NOMO-1 (cell line): ENCODE results near the gene SCO2.
A peak's percentile ranks its signal among the peaks of the same experiment; 100 is the strongest.

Experiments used
- DNase-seq, 2 experiments: peaks; one replicate each; lab custom pipeline; 2025; ENCODE audit not compliant: unreplicated experiment in 2 of 2; lab: John Stamatoyannopoulos, UW

Gene SCO2

DNA sequence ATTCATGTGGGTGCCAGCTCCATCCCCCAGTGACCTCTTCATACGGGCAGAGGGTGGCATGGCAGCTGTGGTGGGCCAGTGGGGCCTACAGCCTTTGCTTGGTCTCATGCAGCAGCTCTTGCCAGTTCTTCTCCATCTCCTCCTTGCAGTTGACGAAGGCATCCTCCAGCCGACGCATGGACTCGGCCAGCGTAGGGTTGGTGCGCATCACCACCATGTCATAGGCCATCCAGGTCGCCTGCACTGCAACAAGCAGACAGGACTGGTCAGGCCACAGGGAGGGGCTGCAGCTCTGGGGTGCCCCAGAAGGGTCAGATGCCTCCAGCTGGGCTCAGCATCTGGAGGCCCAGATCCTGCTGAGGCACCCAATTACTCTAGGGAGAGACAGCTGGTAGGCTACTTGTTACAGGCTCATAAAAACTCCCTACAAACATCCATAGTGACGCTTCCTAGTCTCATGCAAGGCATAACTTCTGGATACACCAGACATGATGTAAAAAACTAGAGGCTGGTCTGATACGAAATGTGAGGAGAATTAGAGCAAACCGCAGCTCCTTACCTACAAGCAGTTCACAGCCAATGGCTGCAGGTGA is 25.9 kb upstream of the SCO2 start:
- no peak for DNase-seq

DNA sequence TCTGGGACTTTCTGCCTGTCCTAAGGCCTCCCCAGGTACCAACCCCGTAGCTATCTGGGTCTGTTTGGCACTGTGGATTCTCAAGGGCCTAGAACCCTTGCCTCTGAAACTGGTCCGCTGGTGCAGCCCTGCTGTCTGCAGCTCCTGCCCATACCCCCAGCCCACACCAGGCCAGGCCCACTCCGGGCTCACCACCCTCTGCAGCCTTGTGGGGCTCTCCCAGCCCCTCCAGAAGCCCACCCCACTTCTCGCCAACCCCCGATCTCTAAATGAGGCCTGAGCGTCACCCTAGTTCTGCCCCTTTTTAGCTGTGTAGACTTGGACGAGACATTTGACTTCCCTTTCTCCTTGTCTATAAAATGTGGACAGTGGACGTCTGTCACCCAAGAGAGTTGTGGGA is 25.0 kb upstream of the SCO2 start:
- no peak for DNase-seq

DNA sequence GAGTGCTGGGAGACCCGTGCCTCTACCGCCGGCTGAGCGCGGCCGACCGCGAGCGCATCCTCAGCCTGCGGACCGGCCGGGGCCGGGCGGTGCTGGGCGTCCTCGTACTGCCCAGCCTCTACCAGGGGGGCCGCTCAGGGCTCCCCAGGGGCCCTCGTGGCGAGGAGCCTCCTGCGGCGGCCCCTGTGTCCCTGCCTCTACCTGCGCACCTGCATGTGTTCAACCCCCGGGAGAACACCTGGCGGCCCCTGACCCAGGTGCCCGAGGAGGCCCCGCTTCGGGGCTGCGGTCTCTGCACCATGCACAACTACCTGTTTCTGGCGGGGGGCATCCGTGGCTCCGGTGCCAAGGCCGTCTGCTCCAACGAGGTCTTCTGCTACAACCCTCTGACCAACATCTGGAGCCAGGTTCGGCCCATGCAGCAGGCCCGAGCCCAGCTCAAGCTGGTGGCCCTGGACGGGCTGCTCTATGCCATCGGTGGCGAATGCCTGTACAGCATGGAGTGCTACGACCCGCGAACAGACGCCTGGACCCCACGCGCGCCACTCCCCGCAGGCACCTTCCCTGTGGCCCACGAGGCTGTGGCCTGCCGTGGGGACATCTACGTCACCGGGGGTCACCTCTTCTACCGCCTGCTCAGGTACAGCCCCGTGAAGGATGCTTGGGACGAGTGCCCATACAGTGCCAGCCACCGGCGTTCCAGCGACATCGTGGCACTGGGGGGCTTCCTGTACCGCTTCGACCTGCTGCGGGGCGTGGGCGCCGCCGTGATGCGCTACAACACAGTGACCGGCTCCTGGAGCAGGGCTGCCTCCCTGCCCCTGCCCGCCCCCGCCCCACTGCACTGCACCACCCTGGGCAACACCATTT is 23.8 kb upstream of the SCO2 start:
- no peak for DNase-seq

DNA sequence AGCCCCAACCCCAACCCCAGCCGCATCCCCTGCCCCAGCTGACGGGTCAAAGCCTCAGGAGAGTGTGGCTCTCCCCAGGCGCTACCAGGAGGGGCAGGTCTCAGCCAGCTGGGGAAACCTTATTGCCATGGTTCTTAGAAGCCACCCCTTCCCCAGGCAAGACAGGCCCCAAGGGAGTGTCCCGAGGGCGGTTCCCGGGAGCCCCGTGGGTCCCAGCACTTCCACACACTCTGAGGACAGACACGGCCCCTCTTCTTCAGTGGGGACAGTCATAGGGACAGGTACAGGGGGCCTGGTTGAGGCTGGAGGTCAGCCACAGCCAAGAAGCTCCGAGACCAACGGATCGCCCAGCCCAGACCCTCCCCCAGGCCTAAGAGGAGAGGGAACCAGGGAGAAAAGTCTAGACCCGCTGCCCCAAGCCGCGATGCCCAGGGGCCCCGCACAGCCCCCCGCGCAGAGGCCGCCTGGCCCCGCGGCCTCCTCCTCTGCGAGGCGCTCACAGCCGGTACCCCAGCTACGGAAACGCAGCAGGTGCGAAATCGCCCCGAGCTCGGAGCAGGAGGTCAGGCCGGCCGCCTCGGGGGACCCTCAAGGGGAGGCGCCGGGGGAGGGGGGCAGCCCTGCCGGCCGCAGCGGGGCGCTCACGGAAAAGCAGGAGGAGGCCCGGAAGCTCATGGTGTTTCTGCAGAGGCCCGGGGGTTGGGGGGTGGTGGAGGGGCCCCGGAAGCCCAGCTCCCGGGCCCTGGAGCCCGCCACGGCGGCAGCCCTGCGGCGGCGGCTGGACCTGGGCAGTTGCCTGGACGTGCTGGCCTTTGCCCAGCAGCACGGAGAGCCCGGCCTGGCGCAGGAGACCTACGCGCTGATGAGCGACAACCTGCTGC is 22.9 kb upstream of the SCO2 start:
- DNase-seq, result no peak

DNA sequence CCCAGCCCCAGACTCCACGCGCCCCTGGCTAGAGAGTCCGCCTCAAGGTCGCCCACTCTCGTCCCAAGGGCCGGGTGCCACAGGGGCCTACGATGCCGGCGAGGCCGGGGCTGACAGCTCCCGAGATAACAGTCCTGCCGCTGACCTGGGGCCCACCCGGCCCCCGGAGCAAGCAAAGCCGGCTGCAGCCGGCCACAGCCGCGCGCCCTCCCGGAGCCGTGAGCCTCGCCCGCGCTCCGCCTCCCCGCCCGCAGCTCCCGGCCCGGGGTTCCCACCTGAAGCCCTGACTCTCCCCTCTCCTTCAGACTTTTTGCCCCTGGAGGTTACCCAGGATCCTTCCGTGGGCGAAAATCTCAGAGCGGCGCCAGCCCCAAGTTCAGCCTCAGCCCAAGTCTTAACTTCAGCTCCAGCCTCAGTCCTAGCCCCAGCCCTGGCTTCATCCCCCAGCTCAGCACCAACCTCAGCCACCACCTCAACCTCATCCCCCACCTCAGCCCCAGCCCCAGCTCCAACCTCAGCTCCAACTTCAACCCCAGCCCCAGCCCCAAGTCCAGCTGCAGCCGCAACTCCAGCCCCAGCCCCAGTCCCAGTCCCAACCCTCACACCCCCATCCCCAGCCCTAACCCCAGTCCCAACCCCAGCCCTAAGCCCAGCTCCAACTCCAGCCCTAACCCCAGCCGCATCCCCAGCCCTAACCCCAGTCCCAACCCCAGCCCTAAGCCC is 22.0 kb upstream of the SCO2 start:
- DNase-seq, result no peak

DNA sequence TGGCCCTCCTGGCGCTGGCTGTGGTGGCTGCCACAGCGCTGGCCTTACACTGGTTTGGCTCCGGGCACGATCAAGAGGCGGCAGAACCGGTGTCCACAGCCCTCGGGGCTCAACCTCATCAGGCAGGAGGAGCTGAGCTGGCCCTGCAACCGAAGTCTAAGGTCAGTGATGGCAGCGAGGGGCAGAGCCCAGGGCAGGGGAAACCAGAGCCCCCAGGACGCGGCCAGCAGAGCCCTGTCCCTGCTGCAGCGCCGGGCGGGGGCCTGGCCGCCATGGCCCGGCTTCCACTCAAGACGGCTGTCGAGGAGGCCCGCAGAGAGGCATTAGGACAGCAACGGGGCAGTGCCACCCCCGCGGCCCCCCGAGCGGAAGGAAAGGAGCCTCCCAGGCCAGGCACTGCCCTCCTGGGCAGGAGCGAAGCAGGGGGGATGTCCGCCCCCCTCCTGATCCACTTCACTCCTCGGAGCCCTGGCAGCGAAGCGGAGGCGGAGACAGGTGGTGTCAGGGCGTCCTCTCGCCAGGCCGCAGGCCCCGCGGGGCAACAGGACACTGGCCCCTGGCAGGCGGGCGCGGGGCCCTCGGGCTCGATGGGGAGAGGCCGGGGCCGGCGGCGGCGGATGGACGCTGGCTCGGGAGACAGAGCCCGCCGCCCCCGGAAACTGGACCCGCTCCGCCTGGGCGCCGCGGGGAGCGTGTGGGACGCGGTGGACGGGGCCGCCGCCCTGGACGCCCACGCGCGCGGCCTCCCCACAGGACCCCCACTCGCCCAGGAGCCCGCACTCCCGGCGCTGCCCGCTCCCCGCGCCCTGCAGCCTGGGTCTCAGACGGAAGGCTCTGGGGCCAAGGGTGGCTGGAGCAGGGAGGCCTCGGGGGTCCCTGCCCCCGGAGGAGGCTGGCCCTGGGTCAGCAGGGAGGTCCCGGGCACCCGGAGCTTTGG is 21.2 kb upstream of the SCO2 start:
- no peak for DNase-seq

DNA sequence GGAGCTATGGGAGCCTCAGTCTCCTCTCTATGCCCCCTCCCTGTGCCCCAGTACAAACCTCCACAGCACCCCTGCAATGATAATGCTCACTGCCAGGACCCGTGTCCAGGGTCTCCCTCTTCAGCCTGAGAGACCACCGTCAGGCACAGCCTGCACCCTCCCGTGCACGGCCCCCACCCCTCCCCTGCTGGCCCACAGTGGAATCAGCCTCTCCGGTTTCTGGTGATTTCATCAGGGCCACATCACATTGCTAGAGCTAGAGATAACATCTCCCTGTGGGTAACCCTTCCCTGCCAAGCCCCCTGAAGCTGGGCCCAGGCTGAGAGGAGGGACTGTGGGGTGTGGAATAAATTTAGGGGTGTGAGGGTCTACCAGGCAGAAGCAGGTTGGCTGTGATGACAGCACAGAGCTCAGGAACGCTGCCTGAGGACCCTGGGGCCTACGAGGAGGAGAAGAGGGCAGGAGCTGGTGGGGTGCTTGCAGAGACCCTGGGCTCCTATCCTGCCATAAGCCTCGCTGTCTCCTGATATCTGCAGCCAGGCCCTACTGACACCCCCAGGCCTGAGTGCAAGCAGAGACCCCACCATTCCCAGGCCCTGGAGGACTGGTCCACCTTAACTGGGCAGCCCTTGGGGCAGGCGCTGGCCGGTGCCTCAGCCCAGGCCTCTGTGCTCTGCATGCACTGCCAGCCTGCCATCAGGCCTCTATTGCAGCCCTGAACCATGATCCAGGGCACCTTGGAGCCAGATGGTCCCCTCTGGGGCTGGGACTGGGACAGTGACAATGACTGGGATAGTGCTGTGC is 20.3 kb upstream of the SCO2 start, which contains the start of gene KLHDC7B:
Gene KLHDC7B, plus strand, starts transcription at position 378 of the 804 bp plus-strand sequence. Its CDS starts 345 bp downstream, at position 723.
- no peak for DNase-seq

DNA sequence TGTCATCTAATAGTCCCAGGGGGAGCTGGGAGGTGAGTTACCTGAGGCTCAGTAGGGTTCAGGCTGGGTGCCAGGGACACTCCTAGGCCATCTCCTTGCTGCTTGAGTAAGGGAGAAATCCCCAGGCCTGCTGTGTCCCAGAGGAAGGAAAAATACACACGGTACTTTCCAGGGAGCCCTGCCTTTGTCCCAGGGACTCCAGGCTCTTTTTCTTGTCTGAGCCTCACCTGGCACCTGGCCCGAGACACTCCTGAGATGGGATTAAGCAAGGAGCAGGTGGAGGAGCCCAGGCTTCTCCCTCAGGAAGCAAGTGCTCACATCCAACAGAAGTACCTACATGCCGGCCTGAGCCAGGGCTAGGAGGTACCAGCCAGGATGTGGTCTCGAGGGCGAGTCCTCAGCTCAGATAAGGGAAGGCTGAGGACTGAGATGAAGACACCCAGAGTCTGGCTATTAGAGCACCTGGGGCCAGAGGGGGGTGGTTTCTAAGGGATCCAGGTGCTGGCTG is 19.4 kb upstream of the SCO2 start:
- DNase-seq, result no peak

DNA sequence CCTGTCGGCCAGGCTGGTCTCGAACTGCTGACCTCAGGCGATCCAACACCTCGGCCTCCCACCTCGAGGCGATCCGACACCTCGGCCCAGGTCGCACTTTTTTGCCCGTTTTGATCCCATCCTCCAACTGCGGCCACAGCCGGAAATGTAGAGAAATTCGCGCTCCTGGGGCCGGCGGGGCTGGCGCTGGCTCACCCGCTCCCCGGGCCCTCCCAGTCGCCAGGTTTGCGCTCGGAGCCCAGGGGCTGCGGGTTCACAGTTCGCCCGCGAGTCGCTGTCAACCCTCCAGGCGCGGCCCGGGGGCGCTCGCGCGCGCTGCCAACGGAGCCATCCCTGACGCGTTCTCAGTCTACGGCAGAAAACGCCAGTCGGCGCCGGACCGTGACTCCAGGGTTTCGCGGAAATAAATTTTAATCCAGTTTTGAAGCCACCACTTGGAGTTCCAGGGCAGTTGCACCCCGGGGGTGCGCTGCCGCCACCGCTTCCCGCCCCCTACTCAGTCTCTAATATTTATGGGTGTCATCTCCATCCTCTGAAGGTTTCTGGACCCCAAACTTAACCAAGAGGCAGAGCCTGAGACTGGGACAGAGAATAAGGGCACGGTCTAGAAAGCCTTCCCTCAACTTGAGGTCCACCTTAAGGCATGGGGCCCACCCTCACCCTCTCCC is 18.8 kb upstream of the SCO2 start:
- DNase-seq, result peak; percentile 79 to 81

DNA sequence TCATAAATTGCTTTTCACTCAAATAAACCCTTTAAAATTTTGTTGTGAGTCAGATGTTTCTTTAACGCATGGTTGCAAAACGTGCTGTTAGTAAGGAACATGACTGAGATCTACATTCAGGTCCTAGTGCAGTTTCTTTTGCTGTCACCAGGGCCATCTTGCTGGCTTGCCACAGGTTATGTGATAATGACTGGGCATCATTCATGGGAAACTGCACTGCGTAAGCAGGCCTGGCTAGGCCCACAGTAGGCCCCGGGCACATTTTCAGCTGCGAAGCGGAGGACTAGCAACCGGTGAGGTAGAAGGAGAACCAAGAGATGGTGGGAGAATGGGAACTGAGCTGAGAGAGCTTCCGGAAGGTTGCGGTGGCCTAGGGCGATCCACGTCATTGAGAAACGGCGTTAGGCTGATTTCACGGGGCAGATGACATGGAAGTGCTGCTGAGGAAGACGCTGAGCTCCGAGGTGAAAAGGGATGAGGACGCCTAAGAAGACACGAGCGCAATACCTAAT is 17.1 kb upstream of the SCO2 start:
- peak; percentile 75 to 94 for DNase-seq

DNA sequence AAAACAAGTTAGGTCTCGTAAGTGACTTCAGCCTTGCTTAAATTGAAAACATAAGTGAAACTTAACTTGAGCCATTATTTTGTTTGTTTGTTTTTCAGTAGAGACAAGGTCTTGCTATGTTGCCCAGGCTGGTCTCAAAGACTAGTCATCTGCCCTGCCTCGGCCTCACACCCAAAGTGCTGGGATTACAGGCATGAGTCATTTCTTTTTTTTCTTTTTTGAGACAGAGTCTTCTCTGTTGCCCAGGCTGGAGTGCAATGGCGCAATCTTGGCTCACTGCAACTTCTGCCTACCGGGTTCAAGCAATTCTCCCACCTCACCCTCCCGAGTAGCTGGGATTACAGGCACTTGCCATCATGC is 16.2 kb upstream of the SCO2 start:
- DNase-seq, result peak; percentile 68 to 78

DNA sequence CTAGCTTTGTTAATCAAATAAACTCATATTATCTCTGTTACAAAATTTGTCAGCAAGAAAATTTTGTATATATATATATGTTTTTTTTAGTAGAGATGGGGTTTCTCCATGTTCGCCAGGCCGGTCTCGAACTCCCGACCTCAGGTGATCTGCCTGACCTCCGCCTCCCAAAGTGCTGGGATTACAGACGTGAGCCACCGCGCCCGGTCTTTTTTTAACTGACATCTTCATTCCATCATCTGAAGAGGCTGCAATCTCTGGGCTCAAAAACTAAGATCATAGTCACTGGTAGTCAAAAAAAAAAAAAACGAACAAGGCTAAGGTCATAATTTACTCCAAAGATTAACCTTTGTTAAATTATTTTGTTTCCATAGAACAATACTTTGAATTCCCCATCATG is 15.0 kb upstream of the SCO2 start:
- no peak for DNase-seq

DNA sequence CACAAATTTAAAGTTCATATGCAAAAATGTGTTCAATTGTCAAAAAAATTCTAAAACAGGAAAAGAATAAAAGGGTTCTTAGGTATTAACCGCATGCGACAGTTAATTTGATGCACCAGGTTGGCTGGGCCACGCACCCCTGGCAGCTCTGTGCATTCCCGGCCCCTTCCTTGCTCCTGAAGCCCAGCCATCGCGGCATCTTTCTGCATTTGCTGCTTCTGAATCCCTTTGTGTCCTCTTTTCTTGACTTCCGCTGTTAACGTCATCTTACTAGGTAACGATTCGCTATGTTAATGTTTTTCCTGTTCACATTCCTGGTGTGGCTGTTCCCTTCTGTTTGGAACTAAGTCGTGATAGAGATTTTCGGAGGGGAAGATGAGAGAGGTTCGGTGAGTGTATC is 12.4 kb upstream of the SCO2 start:
- peak in 1 of 2 experiments; percentile 40 for DNase-seq

DNA sequence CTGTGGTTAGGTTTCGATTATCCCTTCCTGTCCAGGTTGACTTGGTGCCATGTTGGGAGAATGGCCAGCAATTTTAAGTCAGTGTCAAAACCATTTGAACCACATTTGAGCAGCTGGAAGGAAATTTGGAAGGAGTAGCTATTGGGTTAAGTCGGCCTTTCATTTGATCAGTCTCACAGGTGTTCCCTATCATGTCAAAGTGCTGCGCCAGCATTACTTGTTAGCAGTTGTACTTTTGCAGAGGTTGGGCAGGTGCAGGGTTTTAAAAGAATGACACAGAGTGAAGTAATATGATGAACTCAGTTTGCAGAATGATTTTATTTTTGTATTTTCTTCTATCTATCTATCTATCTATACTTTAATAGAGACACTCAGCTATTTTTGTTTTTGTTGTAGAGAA is 10.8 kb upstream of the SCO2 start:
- DNase-seq, result no peak

DNA sequence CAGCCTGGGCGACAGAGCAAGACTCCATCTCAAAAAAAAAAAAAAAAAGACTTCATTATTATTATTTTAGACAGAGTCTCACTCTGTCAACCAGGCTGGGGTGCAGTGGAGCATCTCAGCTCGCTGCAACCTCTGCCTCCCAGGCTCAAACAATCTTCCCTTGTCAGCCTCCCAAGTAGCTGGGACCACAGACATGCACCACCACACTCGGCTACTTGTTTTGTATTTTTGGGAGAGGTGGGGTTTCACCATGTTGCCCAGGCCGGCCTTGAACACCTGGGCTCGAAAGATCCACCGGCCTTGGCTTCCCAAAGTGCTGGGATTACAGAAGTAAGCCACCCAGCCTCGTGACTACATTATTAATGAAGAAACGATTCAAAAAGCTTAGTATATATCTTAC is 9.7 kb upstream of the SCO2 start:
- DNase-seq, result no peak

DNA sequence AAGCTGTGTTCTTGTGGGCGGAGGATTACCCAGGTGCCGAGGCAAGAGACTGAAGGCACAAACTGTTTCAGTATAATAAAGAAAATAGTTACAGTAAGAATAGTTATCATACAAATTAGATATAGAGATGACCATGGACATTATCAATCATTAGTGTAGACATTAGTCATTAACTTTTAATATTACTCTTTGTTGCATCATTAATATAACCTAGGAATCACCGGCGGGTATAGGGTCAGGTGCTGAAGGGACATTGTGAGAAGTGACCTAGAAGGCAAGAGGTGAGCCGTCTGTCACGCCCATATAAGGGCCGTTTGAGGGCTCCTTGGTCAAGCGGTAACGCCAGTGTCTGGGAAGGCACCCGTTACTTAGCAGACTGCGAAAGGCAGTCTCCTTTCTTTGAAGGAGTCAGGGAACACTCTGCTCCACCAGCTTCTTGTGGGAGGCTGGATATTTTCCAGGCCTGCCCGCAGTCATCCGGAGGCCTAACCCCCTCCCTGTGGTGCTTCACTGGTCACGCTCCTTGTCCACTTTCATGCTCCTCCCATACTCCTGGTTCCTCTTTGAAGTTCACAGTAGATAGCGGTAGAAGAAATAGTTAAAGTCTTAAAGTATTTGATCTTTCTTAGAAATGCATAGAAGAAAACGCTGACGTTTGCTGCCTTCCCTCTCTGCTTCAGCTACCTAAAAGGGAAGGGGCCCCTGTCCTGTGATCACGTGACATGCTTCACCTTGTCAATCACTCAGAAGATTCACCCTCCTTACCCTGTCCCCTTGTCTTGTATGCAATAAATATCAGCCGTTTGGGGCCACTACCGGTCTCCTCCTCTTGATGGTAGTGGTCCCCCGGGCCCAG is 8.7 kb upstream of the SCO2 start:
- peak; percentile 32 to 59 for DNase-seq
